Osteoblast (primary cell): ENCODE data around the gene LRP2. TPM values are rescaled to one million over a fixed set of nuclear protein-coding genes. Genes with fewer than 3 reads are reported as not detected.
A peak's percentile ranks its signal among the peaks of the same experiment; 100 is the strongest.

Source experiments
- DNase-seq: peaks from one replicate; pipeline ENCODE4 v3.0.0; 2011; ENCODE audit warnings: low spot score, mixed read lengths; ENCODE audit not compliant: insufficient read length; ENCODE audit errors: missing footprints
- H2AFZ ChIP-seq: 2 replicates; pipeline ENCODE4 v1.6.0; 2011; ENCODE audit warnings: mild to moderate bottlenecking, low read length
- H3K27ac ChIP-seq: 2 replicates; pipeline ENCODE4 v1.5.1; 2011; ENCODE audit warnings: mild to moderate bottlenecking, low read depth, low read length, moderate library complexity
- H3K27me3 ChIP-seq: 2 replicates; pipeline ENCODE4 v1.6.0; 2012; ENCODE audit warnings: mild to moderate bottlenecking, control low read depth, inconsistent platforms, low read length, moderate library complexity; ENCODE audit not compliant: insufficient read depth
- H3K36me3 ChIP-seq: 2 replicates; pipeline ENCODE4 v1.5.1; 2011; ENCODE audit warnings: mild to moderate bottlenecking, low read length, control low read depth, moderate library complexity; ENCODE audit not compliant: insufficient read depth
- H3K4me1 ChIP-seq: 2 replicates; pipeline ENCODE4 v1.5.1; 2011; ENCODE audit warnings: mild to moderate bottlenecking, low read length, control low read depth, moderate library complexity; ENCODE audit not compliant: insufficient read depth
- H3K4me2 ChIP-seq: 2 replicates; pipeline ENCODE4 v1.6.0; 2011; ENCODE audit warnings: mild to moderate bottlenecking, low read length; ENCODE audit not compliant: insufficient read depth
- H3K4me3 ChIP-seq: fragments of 200-600 bp; sonication (generic); 3 replicates; pipeline ENCODE4 v1.5.1; 2012; ENCODE audit warnings: mild to moderate bottlenecking, low read length, inconsistent platforms; ENCODE audit not compliant: insufficient read depth
- H3K79me2 ChIP-seq: 2 replicates; pipeline ENCODE4 v1.6.0; 2012; ENCODE audit warnings: mild to moderate bottlenecking, low read length, control low read depth, inconsistent platforms; ENCODE audit not compliant: insufficient read depth
- H3K9me3 ChIP-seq: 2 replicates; pipeline ENCODE4 v1.5.1; 2011; ENCODE audit warnings: low read depth, low read length, control low read depth
- H4K20me1 ChIP-seq: 2 replicates; pipeline ENCODE4 v1.6.0; 2012; ENCODE audit warnings: mild to moderate bottlenecking, low read length, control low read depth; ENCODE audit not compliant: insufficient read depth
- total RNA-seq: library from RNA; depleted of rRNA; stranded (reverse); fragments of >200 nt; gene quantifications from 2 replicates; pipeline ENCODE4 v1.2.3, GENCODE V29; 2012
- TF ChIP-seq, protein P1 (sequence below): IDR thresholded peaks from 2 replicates; pipeline ENCODE4 v1.5.1; 2011; ENCODE audit warnings: mild to moderate bottlenecking, low read depth, low read length, moderate library complexity; ENCODE audit errors: extremely low read depth

LRP2 gene
- total RNA-seq, 1 donor = not detected

DNA sequence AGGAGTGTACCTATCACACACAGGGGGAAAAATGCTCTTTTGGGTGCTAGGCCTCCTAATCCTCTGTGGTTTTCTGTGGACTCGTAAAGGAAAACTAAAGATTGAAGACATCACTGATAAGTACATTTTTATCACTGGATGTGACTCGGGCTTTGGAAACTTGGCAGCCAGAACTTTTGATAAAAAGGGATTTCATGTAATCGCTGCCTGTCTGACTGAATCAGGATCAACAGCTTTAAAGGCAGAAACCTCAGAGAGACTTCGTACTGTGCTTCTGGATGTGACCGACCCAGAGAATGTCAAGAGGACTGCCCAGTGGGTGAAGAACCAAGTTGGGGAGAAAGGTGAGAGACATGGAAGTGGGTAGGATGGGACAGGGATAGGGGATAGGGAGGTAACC is 280.8 kb downstream of the LRP2 start:
- H3K9me3 ChIP-seq = no peaks in the 10 kb centered on the region
- H3K27ac ChIP-seq = no peak overlapping the region
- H3K27me3 ChIP-seq = no peaks in the 10 kb centered on the region
- peaks cover 27% of the 10 kb centered on the region for H3K4me1 ChIP-seq
- H3K4me2 ChIP-seq = no peak overlapping the region
- H2AFZ ChIP-seq = no peak overlapping the region
- DNase-seq = no peak
- H4K20me1 ChIP-seq = no peaks in the 10 kb centered on the region
- TF ChIP-seq, protein P1, sequence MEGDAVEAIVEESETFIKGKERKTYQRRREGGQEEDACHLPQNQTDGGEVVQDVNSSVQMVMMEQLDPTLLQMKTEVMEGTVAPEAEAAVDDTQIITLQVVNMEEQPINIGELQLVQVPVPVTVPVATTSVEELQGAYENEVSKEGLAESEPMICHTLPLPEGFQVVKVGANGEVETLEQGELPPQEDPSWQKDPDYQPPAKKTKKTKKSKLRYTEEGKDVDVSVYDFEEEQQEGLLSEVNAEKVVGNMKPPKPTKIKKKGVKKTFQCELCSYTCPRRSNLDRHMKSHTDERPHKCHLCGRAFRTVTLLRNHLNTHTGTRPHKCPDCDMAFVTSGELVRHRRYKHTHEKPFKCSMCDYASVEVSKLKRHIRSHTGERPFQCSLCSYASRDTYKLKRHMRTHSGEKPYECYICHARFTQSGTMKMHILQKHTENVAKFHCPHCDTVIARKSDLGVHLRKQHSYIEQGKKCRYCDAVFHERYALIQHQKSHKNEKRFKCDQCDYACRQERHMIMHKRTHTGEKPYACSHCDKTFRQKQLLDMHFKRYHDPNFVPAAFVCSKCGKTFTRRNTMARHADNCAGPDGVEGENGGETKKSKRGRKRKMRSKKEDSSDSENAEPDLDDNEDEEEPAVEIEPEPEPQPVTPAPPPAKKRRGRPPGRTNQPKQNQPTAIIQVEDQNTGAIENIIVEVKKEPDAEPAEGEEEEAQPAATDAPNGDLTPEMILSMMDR = no peak
- no peak overlapping the region for H3K4me3 ChIP-seq
- no peaks in the 10 kb centered on the region for H3K79me2 ChIP-seq
- H3K36me3 ChIP-seq = no peaks in the 10 kb centered on the region

DNA sequence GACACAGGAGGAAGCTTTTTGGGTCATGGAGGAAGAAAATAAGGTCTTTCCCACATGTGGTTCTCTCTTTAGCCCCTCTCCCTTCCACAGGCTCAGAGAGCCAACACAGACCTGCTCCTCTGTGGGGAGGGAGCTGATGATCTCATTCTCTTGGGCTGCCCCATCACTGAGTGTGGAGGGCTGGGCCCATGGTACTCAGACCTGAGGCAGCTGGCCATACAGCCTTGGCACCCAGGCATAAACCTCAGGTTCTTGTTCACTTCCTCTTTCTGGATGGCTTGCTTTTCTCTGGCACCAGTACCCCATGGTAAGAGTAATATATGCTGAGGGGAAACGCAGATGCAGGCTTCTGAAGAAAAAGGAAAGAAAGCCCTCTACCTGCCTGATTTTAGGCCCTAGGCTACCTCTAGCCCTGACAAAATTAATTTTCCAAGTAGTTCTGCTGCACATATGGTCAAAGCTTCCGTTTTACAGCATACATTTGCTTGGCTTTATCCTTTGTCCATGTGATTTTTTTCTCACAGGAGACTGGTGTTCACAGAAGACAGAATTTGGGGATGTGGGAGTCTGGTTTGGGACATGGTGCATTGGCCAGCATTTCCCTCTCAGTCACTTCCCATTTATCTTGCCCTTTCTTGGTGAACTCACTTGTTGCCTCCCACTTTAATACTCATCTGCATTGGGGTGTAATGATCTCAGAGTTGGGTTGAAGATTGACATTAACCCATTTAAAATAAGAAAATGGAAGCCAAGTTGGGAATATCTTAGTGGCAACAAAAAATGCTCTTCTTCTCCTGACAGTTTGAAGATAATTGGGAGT is 281.9 kb downstream of the LRP2 start:
- H3K79me2 ChIP-seq = no peaks in the 10 kb centered on the region
- H3K27me3 ChIP-seq = no peaks in the 10 kb centered on the region
- H3K4me3 ChIP-seq = no peak overlapping the region
- no peak overlapping the region for H3K4me2 ChIP-seq
- H2AFZ ChIP-seq = no peak overlapping the region
- DNase-seq = peak; percentile 29
- H3K9me3 ChIP-seq = no peaks in the 10 kb centered on the region
- H4K20me1 ChIP-seq = no peaks in the 10 kb centered on the region
- no peak overlapping the region for H3K27ac ChIP-seq
- no peaks in the 10 kb centered on the region for H3K36me3 ChIP-seq
- peaks cover 21% of the 10 kb centered on the region for H3K4me1 ChIP-seq
- TF ChIP-seq, protein P1 = no peak

DNA sequence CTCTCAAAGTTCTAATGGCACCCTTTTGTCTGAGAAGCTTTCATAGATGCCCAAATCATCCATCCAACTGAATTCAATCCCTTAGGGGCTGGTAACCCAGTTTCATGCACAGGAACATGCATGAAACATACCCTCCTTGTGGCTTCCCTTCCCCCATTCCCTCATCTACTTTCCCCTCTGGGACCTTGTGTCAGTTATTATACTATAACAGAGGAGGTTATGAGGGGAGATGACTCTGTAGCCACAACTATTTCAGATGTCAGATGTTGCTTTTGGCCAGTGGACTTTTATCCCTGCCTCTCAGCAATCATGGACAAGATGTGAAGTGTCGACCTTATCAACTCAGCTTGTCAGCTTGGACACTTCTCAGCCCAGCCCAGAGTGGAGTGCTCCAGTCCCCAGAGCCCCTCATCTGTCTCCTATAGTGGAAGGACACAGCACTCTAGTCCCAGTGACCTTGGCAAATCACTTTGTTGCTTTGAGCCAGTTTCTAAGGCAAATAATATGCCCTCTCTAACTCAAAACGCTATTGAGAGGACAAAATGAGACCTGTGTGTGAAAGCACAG is 284.6 kb downstream of the LRP2 start:
- Histone ChIP-seq H3K79me2 (no peaks in the 10 kb centered on the region), H3K36me3 (no peaks in the 10 kb centered on the region), H3K4me1 (peaks cover 28% of the 10 kb centered on the region), H3K4me3 (no peak overlapping the region), H3K9me3 (no peaks in the 10 kb centered on the region), H4K20me1 (no peaks in the 10 kb centered on the region), H3K27me3 (no peaks in the 10 kb centered on the region), H3K4me2 (peak overlapping the region; percentile 61), H2AFZ (peak overlapping the region; percentile 59), H3K27ac (peak overlapping the region; percentile 58)
- peak; percentile 42 for DNase-seq
- TF ChIP-seq, protein P1 = no peak

Other genes starting within 250 kb of the LRP2 start
- gene BBS5, start 117.0 kb upstream of the LRP2 start, total RNA-seq = 5.8 and 9.1 TPM in 2 replicates
- 1.1 and 1.2 TPM in 2 replicates for gene KLHL41, start 147.2 kb upstream of the LRP2 start, total RNA-seq
- gene FASTKD1, start 211.3 kb upstream of the LRP2 start, total RNA-seq = 14.5 and 18.3 TPM in 2 replicates
- 23.3 and 25.3 TPM in 2 replicates for gene PPIG, start 221.8 kb upstream of the LRP2 start, total RNA-seq